AG09309 (cell line): ENCODE results near the gene LATS2.

Source experiments
- DNase-seq: peaks from one replicate; pipeline ENCODE4 v3.0.0-alpha.2; 2010; ENCODE audit warnings: low read depth
- H3K4me3 ChIP-seq: 2 replicates; pipeline ENCODE4 v1.5.1; 2011; ENCODE audit warnings: mild to moderate bottlenecking, low read depth, low read length, moderate library complexity; ENCODE audit not compliant: control insufficient read depth
- CTCF ChIP-seq: IDR thresholded peaks from 2 replicates; pipeline ENCODE4 v1.5.1; 2011; ENCODE audit warnings: mild to moderate bottlenecking, low read depth, low read length, inconsistent platforms; ENCODE audit not compliant: insufficient read depth, control insufficient read depth; ENCODE audit errors: missing control alignments

Gene LATS2

GRCh38 chr13:21014502-21015170, 46.8 kb downstream of the LATS2 start:
- no peak overlapping the region for H3K4me3 ChIP-seq
- no peak for TF ChIP-seq CTCF
- peak; percentile 32 for DNase-seq

DNA sequence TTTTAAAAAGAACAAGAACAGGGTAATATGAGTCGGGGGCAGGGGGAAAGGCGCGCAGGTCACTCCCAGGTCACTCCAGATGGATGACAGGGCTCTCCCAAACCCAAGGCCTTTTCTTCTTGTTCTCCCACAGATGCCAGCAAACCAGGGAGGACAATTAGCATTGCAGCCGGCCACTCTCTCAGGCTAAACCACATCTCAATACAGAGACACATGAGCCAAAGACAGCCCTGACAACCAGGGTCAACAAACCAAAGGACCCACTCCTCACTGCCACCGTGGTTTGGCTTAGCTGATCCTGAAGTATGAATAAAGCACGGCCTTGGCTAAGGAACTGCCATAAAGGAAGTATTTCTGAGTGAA, 47.3 kb downstream of the LATS2 start:
- H3K4me3 ChIP-seq: no peak overlapping the region
- DNase-seq: no peak
- no peak for TF ChIP-seq CTCF

DNA sequence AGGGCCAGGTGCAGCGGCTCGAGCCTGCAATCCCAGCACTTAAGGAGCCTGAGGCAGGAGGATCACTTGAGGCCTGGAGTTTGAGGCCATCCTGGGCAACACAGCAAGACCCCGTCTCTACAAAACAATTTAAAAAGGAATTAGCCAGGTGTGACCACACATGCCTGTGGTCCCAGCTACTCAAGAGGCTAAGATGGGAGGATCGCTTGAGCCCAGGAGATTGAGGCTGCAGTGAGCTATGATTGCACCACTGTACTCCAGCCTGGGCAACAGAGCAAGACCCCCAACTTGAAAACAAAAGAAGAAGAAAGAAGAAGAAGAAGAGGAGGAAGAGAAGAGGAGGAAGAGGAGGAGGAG, 47.7 kb downstream of the LATS2 start:
- TF ChIP-seq CTCF: no peak
- no peak overlapping the region for H3K4me3 ChIP-seq
- DNase-seq: no peak

GRCh38 chr13:21012841-21013681, 48.3 kb downstream of the LATS2 start:
- TF ChIP-seq CTCF: no peak
- H3K4me3 ChIP-seq: no peak overlapping the region

DNA sequence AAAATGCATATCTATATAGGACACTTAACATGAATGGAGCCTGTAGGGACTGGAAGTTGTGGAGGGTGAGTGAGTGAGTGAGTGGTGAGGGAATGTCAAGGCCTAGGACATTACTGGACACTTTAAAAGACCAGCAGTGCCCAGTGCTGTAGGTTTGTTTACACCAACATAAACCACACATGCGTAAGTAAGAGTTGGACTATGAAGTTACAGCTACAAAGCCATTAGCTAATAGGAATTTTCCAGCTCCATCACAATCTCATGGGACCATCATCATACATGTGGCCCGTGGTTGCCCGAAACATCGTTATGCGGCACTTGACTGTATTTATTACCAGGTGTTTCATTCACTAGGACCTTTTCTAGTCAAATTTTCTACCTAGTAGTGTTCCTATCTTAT, 49.2 kb downstream of the LATS2 start:
- no peak for DNase-seq

More at GRCh38 chr13:21012841-21013681, 48.3 kb downstream of the LATS2 start:
- no peak for DNase-seq

DNA sequence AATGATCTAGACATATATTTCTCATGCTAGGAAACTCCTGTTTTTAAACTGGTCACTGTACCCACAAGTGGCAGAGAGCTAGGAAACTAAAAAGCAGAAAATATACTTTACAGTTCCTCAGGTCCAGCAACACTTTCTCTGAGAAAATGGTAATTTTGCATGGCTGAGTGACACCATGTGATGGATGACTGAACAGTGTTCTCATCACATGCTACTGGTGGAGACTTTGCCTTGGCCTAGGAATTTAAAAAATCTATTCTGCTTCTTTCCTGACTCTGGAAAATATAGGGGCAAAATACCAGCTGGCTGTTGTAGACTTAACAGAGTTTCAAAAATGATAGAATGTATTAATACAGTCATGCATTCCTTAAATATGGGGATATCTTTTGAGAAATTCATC, 50.0 kb downstream of the LATS2 start:
- no peak for DNase-seq
- no peak for TF ChIP-seq CTCF
- H3K4me3 ChIP-seq: no peak overlapping the region

More for the DNA sequence above, 49.2 kb downstream of the LATS2 start:
- H3K4me3 ChIP-seq: no peak overlapping the region
- TF ChIP-seq CTCF: no peak
